Testis (tissue), 3 donors: ENCODE data around the gene VCL. TPM values are rescaled to one million over a fixed set of nuclear protein-coding genes. Genes with fewer than 3 reads are reported as not detected.

Source experiments
- DNase-seq: peaks from one replicate; pipeline ENCODE4 v3.0.0-alpha.2; 2019
- H3K27ac ChIP-seq, 2 donors: fragments of 200-600 bp; sonication (generic); one replicate each; pipeline ENCODE4 v1.5.1; 2019
- H3K27me3 ChIP-seq: fragments of 200-600 bp; sonication (generic); one replicate; pipeline ENCODE4 v1.5.1; 2019
- H3K36me3 ChIP-seq: fragments of 200-600 bp; sonication (generic); one replicate; pipeline ENCODE4 v1.5.1; 2017; ENCODE audit warnings: low read depth; ENCODE audit errors: missing control alignments
- H3K4me1 ChIP-seq: fragments of 200-600 bp; sonication (generic); one replicate; pipeline ENCODE4 v1.5.1; 2019
- H3K4me3 ChIP-seq, 2 donors: fragments of 200-600 bp; sonication (generic); one replicate each; pipeline ENCODE4 v1.5.1; 2017 to 2019
- H3K9me3 ChIP-seq: fragments of 200-600 bp; sonication (generic); one replicate; pipeline ENCODE4 v1.5.1; 2017
- CTCF ChIP-seq, 3 experiments: fragments of 450-650 bp in 2 of 3; fragments of 200-600 bp in 1 of 3; sonication (generic) in 1 of 3; IDR thresholded peaks; one replicate each; pipeline ENCODE4 v1.5.1; 2016 to 2019; ENCODE audit warnings: antibody characterized with exemption in 3 of 3, mild to moderate bottlenecking in 2 of 3, moderate library complexity in 1 of 3
- POLR2A ChIP-seq: fragments of 450-650 bp; IDR thresholded peaks from one replicate; pipeline ENCODE4 v1.6.1; 2017; ENCODE audit warnings: antibody characterized with exemption, mild to moderate bottlenecking, moderate library complexity
- WGBS, 2 donors: methylation state at CpG; one replicate each; pipeline ENCODE4 v1.1.5; 2018; 5-methylcytosine and 5-hydroxymethylcytosine counted together
- intact Hi-C: fragments of 100-400 bp; cut with DNase I; formaldehyde crosslinking; loops from one replicate; pipeline ENCODE4 v1.15.1; 2023; ENCODE audit warnings: low total_unique reads
- polyA plus RNA-seq: library from polyadenylated mRNA; stranded (reverse); fragments of 350-450 nt; fragmentation: Illumina TruSeq; extraction: RNeasy Lipid Tissue Mini Kit (QIAGEN cat#74804); gene quantifications from one replicate; pipeline ENCODE4 v1.2.3, GENCODE V29; 2014; ENCODE audit warnings: low read depth, low replicate concordance; ENCODE audit not compliant: insufficient read depth
- total RNA-seq, 2 donors: library from RNA; depleted of rRNA; stranded (reverse); fragments of >200 nt; gene quantifications; one replicate each; pipeline ENCODE4 v1.2.3, GENCODE V29; 2016

The VCL gene
- total and polyA plus RNA-seq, 3 donors from 2014 or later = 106 to 272 (median 267) TPM

- no peaks in the 10 kb centered on the region for H3K36me3 ChIP-seq
- H3K9me3 ChIP-seq = no peaks in the 10 kb centered on the region
- WGBS, 2 donors = 71 to 77% methylated on average over 11 of the region's 11 CpGs
- DNase-seq = no peak
- intact Hi-C loops = no loop called here
- TF ChIP-seq CTCF (IDR thresholded peaks at IDR 0.05) (peak in 1 of 3 experiments; percentile 5), POLR2A (no peak)
- H3K27ac ChIP-seq = no peak overlapping the region
- H3K4me1 ChIP-seq = peaks cover 8% of the 10 kb centered on the region
- H3K4me3 ChIP-seq = no peak overlapping the region
- no peaks in the 10 kb centered on the region for H3K27me3 ChIP-seq
Observed at GRCh38 chr10:74103560-74104258, 105.8 kb downstream of the VCL start.

GRCh38 chr10:74104480-74104879, 106.6 kb downstream of the VCL start:
- no peak for DNase-seq
- TF ChIP-seq POLR2A = no peak
- no peak for TF ChIP-seq CTCF (IDR thresholded peaks at IDR 0.05)
- H3K27ac ChIP-seq = no peak overlapping the region
- intact Hi-C loops = no loop called here
- no peaks in the 10 kb centered on the region for H3K9me3 ChIP-seq
- H3K36me3 ChIP-seq = no peaks in the 10 kb centered on the region
- no peak overlapping the region for H3K4me3 ChIP-seq
- no peaks in the 10 kb centered on the region for H3K27me3 ChIP-seq
- peaks cover 7% of the 10 kb centered on the region for H3K4me1 ChIP-seq
- 78 to 88% methylated on average over 5 of the region's 5 CpGs for WGBS, 2 donors

GRCh38 chr10:74104996-74105395, 107.1 kb downstream of the VCL start:
- TF ChIP-seq CTCF (IDR thresholded peaks at IDR 0.05) (no peak), POLR2A (no peak)
- Histone ChIP-seq H3K4me1 (peaks cover 2% of the 10 kb centered on the region), H3K36me3 (no peaks in the 10 kb centered on the region), H3K27ac (no peak overlapping the region), H3K27me3 (no peaks in the 10 kb centered on the region), H3K9me3 (no peaks in the 10 kb centered on the region), H3K4me3 (no peak overlapping the region)
- WGBS, 2 donors = 80 to 85% methylated on average over 7 to 8 of the region's 8 CpGs
- DNase-seq = no peak
- intact Hi-C loops = no loop called here

- Histone ChIP-seq H3K27ac (no peak overlapping the region), H3K36me3 (no peaks in the 10 kb centered on the region), H3K4me1 (peaks cover 7% of the 10 kb centered on the region), H3K4me3 (no peak overlapping the region), H3K27me3 (no peaks in the 10 kb centered on the region), H3K9me3 (no peaks in the 10 kb centered on the region)
- WGBS, 2 donors = 60 to 71% methylated on average over 4 of the region's 4 CpGs
- TF ChIP-seq POLR2A (no peak), CTCF (IDR thresholded peaks at IDR 0.05) (no peak)
- intact Hi-C loops = no loop called here
- no peak for DNase-seq
Observed at GRCh38 chr10:74107391-74107790, 109.5 kb downstream of the VCL start.

- intact Hi-C loops = no loop called here
- H3K4me3 ChIP-seq = no peak overlapping the region
- H3K9me3 ChIP-seq = no peaks in the 10 kb centered on the region
- H3K27me3 ChIP-seq = no peaks in the 10 kb centered on the region
- H3K27ac ChIP-seq = no peak overlapping the region
- H3K36me3 ChIP-seq = no peaks in the 10 kb centered on the region
- H3K4me1 ChIP-seq = peaks cover 14% of the 10 kb centered on the region
- TF ChIP-seq POLR2A = no peak
- no peak for TF ChIP-seq CTCF (IDR thresholded peaks at IDR 0.05)
- DNase-seq = no peak
Observed at GRCh38 chr10:74109452-74109851, 111.5 kb downstream of the VCL start.
